ENCODE results near the gene POLR2F. TPM values are rescaled to one million over a fixed set of nuclear protein-coding genes. Genes with fewer than 3 reads are reported as not detected.
"Not testable (repeated sequence)": the region's sequence is repeated elsewhere in the genome, so short reads cannot be mapped to it uniquely, and the experiment has no call there.

Gene POLR2F
- polyA plus RNA-seq, 4 donors: 55.4 to 82.1 (median 63.8) TPM

DNA sequence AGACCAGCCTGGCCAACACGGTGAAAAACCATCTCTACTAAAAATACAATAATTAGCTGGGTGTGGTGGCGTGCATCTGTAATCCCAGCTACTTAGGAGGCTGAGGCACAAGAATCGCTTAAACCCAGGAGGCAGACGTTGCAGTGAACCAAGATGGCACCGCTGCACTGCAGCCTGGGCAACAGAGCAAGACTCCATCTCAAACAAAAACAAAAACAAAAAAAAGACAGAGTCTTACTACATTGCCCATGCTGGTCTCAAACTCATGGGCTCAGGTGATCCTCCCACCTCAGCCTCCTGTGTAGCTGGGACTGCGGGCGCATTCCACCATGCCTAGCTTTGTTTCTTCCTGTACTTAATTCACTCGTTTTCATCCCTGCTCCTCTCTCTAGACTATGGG, 22.5 kb downstream of the POLR2F start:
- not testable (repeated sequence) for DNase-seq (ENCODE audit: low read depth in 4 of 4, low spot score in 3 of 4)

GRCh38 chr22:37976547-37976946, 23.0 kb downstream of the POLR2F start:
- DNase-seq (ENCODE audit: low read depth in 4 of 4, low spot score in 3 of 4): no peak

- DNase-seq (ENCODE audit: low read depth in 4 of 4, low spot score in 3 of 4): no peak
These were observed 26.3 kb downstream of the POLR2F start for GRCh38 chr22:37979782-37980181.

DNA sequence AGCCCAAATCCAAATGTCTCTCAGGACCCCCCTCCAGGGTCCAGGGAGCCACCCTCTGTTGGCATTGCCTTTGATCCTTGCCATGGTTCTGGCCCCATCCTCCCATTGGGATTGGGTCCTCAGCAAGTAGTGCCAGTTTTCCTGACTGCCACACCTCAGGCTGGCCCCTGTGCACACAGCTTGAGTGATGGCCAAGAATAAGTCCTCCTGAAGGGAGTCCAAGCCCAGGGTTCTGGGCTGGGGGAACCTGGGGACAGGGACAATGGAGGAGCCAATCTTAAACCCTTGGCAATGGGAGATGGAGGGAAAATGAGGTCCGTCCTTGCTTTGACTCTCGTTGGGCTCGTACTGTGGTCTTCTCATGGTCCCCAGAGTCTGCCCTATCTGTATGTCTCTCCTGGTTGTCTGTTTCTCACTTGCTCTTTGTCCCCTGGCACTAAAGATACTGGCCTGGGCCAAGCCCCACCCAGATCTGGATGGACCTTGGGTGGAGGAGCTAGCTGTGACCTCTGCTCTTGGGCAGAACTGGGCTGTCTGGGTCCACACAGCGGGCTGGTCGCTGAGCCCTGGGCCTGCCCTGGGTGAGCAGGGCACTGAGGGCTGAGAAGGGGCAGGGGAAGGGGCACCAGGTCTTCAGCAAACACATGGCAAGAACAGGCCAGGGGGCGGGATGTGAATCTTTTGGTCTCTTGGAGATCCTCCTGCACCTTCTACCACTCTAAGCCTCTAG, 27.9 kb downstream of the POLR2F start:
- DNase-seq (ENCODE audit: low read depth in 4 of 4, low spot score in 3 of 4): no peak

GRCh38 chr22:37982151-37982785, 28.8 kb downstream of the POLR2F start:
- no peak for DNase-seq (ENCODE audit: low read depth in 4 of 4, low spot score in 3 of 4)

GRCh38 chr22:37982938-37983859, 29.7 kb downstream of the POLR2F start:
- DNase-seq (ENCODE audit: low read depth in 4 of 4, low spot score in 3 of 4): no peak

DNA sequence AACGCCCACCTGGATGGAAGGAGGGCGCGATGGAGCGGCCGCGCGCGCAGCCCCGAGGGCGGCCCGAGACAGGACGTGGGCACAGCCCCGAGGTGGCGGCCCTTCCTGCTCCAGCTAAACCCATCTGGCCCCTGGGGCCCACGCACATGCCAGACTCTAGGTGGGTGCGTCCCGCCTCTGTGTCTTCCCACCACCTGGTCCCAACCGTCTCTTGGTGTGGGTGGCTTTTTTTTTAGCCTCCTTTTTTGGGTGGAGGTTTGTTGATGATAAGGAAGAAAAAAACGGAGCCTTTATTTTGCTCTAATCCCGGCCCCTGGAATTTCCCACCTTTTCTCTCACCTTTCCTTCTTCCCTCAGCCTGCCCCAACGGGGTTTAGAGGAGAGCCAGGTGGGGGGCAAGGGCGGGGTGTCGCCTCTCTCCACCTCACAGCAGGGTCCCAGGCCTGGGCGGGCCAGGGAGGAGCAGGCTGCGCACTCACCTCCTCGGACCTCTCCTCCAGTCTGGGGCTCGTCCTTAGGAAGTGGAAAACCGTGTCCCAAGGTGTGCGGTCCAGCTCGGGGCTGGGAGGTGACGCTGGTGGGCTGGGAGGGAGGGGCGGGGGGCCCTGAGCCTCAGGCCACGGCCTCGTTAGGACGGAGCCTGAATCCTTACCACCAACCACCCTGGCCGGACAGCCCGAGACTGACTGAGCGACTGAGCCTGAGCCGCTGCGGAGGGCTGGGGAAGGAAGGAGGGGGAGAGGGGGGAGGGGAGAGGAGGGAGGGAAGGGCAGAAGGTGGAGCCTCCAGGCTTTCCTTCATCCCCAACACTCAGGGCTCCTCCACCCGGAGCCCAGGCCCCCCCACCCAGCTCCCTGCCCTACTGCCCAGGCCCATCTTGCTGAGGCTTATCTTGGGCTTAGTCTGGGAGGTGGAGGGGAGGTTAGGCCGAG, 30.6 kb downstream of the POLR2F start, which contains the start of gene SOX10:
Gene SOX10, minus strand, starts transcription at position 696 of the 932 bp plus-strand sequence. CDS start 771 bp downstream, outside the sequence.
- no peak for DNase-seq (ENCODE audit: low read depth in 4 of 4, low spot score in 3 of 4)

DNA sequence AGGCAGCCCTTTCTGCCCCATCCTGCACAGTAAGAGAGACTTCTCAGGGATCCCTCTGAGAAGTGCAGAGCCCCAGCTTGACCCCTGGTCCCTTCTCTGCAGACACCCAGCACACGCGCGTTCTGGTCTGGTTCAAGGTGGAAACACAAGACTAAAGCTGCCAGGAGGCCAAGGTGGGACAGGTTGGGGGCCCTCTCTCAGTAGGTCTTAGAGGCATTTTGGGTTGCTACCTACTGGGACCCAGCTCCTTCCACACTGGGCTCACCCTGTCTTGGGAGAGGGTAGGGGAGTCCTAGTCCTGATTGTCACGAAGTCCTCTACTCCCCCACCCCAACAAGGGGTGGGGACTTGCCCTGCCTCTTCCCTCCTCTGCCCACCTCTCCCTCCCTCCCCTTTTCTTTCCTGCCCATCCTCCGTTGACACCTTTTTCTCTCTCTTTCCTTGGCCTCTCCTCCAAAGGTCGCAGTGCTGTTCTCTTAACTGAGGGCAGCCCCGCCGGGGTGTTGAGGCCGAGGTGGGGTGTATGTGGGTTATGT, 31.6 kb downstream of the POLR2F start:
- no peak for DNase-seq (ENCODE audit: low read depth in 4 of 4, low spot score in 3 of 4)

DNA sequence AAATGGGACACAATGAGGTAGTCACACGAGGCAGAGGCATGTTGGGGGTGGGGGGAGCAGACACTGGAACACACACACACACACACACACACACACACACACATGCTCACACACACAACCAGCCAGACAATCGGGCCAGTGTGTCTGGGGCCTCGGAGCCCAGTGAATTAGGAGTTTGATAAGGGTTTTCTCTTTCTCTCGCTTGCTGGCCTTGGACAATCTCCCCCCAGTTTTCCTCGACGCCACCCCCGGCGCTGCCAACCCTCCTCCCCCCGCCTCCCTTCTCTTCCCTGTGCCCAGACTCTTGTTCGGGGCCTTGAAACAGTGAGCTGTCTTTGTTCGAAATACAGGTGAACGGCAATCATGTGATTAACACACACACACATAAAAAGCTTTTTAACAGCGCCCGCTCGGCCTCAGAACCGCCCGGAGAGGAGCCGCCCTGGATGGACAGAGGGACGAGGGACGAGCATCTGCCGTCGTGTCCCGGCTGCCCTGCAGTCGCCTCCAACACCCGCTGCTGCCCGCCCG, 32.3 kb downstream of the POLR2F start:
- DNase-seq (ENCODE audit: low read depth in 4 of 4, low spot score in 3 of 4): no peak

DNA sequence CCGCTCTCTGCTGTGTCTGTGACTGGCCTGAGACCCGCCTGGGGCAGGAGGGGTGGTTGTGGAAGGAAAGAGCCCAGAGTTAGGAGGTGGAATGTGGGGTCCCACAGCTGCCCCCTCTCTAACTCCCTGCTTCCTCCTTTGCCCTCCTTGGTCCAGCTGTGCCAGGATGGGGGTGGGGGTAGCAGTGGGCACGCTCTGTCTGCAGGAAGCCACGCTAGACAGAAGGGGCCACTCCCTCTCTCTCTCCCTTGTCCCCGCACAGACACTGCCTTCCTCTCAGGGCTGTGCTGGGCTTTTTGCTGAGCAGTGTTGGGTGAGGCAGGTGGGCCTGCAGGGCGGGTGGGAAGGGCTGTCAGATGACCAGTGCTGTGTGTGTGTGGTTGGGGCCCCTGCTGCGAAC, 32.9 kb downstream of the POLR2F start:
- no peak for DNase-seq (ENCODE audit: low read depth in 4 of 4, low spot score in 3 of 4)

GRCh38 chr22:37989146-37990045, 35.9 kb downstream of the POLR2F start:
- DNase-seq (ENCODE audit: low read depth in 4 of 4, low spot score in 3 of 4): no peak

GRCh38 chr22:37990301-37990700, 36.8 kb downstream of the POLR2F start:
- no peak for DNase-seq (ENCODE audit: low read depth in 4 of 4, low spot score in 3 of 4)

- DNase-seq (ENCODE audit: low read depth in 4 of 4, low spot score in 3 of 4): no peak
These were observed 37.4 kb downstream of the POLR2F start for GRCh38 chr22:37990862-37991261.

DNA sequence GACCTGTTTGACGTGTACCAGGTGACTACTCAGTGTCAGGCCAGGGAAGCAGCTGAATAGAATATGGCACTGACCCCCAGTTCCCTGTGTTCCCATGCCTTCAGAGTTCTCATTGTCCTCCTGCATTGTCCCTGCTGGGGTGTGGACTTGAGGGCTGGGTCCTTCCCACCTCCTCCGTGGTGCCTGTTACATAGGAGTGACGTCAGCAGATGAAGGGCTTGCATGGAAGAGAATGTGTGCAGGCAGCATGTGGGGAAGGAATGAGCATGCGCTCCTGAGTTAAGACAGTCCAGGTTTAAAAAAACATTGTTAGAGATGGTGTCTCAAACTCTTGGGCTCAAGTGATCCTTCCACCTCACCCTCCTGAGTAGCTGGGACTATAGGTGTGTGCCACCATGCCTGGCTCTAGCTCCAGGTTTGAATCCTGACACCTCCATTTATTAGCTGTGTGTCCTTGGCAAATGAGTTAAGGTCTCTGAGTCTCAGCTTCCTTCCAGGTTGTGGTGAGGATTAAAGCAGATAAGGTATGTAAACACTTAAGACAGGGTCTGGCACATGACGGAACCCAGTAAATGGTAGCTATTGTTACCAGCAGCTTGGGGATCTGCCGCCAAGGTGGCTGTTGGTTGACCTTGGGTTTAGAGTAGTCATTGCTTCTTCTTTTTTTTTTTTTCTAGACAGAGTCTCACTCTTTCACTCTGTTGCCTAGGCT, 38.4 kb downstream of the POLR2F start:
- DNase-seq (ENCODE audit: low read depth in 4 of 4, low spot score in 3 of 4): no peak

GRCh38 chr22:37994049-37994448, 40.5 kb downstream of the POLR2F start:
- DNase-seq (ENCODE audit: low read depth in 4 of 4, low spot score in 3 of 4): no peak

DNA sequence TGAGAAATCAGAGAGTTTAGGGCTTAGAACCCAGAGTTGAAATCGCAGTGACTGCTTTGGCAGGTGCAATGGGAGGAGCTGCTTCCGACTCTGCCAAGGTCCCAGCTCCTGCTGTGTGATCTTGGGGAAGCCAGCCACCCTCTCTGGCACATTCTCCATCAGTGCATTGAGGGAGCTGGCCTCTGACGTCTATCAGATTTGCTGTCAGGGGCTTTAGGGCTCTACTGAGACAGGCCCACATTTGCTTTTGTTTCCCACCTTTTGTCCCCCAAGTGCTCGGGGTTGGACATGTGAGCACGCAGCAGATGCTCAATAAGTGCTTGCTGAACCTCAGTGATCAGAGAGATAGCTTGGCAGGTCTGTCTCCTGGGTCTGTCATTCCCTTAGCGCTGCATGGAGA, 41.5 kb downstream of the POLR2F start:
- no peak for DNase-seq (ENCODE audit: low read depth in 4 of 4, low spot score in 3 of 4)

- DNase-seq (ENCODE audit: low read depth in 4 of 4, low spot score in 3 of 4): no peak
These were observed 42.0 kb downstream of the POLR2F start for GRCh38 chr22:37995460-37995859.

DNA sequence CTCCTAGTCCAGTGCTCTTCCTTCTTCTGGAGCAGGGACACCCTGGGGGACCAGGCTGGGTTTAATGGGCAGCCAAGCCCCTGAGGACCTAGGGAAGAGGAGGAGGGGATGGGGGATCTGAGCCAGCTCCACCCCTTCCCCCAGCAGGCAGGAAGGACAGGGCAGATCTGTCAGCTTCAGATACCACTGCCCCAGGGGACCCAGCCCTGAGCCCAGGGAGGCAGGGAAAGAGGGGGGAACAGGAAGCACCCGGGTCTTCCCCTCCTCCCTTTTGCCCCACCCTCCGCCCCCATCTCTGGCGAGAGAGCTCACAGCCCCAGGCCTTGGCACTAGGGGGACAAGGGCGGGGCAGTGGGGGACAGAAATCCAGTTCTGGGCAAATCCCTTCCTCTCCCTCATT, 42.6 kb downstream of the POLR2F start:
- DNase-seq (ENCODE audit: low read depth in 4 of 4, low spot score in 3 of 4): no peak

Measured in right renal pelvis (tissue), 4 donors.